Neural progenitor cell (in vitro differentiated cells): ENCODE measurements around the gene ATP10D.

Experiments used
- EZH2phosphoT487 ChIP-seq: fragments of 200-600 bp; sonication (generic); IDR thresholded peaks from 2 replicates; pipeline ENCODE4 v1.6.1; 2017; ENCODE audit warnings: antibody characterized with exemption
- TF ChIP-seq, protein P1 (sequence below): fragments of 200-600 bp; sonication (generic); IDR thresholded peaks from 2 replicates; pipeline ENCODE4 v1.5.1; 2017; ENCODE audit warnings: antibody characterized with exemption, mild to moderate bottlenecking

- TF ChIP-seq, protein P1, sequence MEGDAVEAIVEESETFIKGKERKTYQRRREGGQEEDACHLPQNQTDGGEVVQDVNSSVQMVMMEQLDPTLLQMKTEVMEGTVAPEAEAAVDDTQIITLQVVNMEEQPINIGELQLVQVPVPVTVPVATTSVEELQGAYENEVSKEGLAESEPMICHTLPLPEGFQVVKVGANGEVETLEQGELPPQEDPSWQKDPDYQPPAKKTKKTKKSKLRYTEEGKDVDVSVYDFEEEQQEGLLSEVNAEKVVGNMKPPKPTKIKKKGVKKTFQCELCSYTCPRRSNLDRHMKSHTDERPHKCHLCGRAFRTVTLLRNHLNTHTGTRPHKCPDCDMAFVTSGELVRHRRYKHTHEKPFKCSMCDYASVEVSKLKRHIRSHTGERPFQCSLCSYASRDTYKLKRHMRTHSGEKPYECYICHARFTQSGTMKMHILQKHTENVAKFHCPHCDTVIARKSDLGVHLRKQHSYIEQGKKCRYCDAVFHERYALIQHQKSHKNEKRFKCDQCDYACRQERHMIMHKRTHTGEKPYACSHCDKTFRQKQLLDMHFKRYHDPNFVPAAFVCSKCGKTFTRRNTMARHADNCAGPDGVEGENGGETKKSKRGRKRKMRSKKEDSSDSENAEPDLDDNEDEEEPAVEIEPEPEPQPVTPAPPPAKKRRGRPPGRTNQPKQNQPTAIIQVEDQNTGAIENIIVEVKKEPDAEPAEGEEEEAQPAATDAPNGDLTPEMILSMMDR: no peak
- TF ChIP-seq EZH2phosphoT487: no peak
Observed at GRCh38 chr4:47577779-47578553, 92.9 kb downstream of the ATP10D start.
